ENCODE measurements around the gene TMEM247. TPM values are rescaled to one million over a fixed set of nuclear protein-coding genes. Genes with fewer than 3 reads are reported as not detected.
A peak's percentile ranks its signal among the peaks of the same experiment; 100 is the strongest.
"Not testable (repeated sequence)": the region's sequence is repeated elsewhere in the genome, so short reads cannot be mapped to it uniquely, and the experiment has no call there.

The TMEM247 gene
- total RNA-seq, 1 donor from 2014 or later, result not detected

- DNase-seq (ENCODE audit: missing footprints) (no peak), ATAC-seq (no peak)
- intact Hi-C loops (cut with DNase I), result loop anchor here (5.0 kb wide), 1 partner anchor 39 kb away; no protein-coding TSS in a partner anchor
Observed at GRCh38 chr2:46451131-46451711, 28.1 kb upstream of the TMEM247 start.

GRCh38 chr2:46456789-46457188 lies 22.6 kb upstream of the TMEM247 start:
- intact Hi-C loops (cut with DNase I), result no loop called here
- no peak for DNase-seq (ENCODE audit: missing footprints)
- no peak for ATAC-seq

GRCh38 chr2:46458763-46459500 lies 20.4 kb upstream of the TMEM247 start:
- intact Hi-C loops (cut with DNase I), result no loop called here
- DNase-seq (ENCODE audit: missing footprints), result no peak

GRCh38 chr2:46459694-46460093 lies 19.7 kb upstream of the TMEM247 start:
- no peak for ATAC-seq
- intact Hi-C loops (cut with DNase I), result loop anchor here (2.0 kb wide), 1 partner anchor 229 kb away; no protein-coding TSS in a partner anchor
- DNase-seq (ENCODE audit: missing footprints), result no peak

More at GRCh38 chr2:46458763-46459500, 20.4 kb upstream of the TMEM247 start:
- no peak for ATAC-seq

- peak; percentile 69 for ATAC-seq
- intact Hi-C loops (cut with DNase I), result loop anchor here (2.0 kb wide), 1 partner anchor 230 kb away; no protein-coding TSS in a partner anchor
- DNase-seq (ENCODE audit: missing footprints), result peak; percentile 86
Observed at GRCh38 chr2:46460241-46460921, 19.0 kb upstream of the TMEM247 start.

GRCh38 chr2:46461011-46461674 lies 18.2 kb upstream of the TMEM247 start:
- intact Hi-C loops (cut with DNase I), result loop anchor here (1.0 to 2.0 kb wide), 2 partner anchors 230 to 467 kb away; no protein-coding TSS in a partner anchor
- ATAC-seq (peak; percentile 65), DNase-seq (ENCODE audit: missing footprints) (peak; percentile 85)

GRCh38 chr2:46461709-46462171 lies 17.6 kb upstream of the TMEM247 start:
- intact Hi-C loops (cut with DNase I), result loop anchor here (1.0 to 2.0 kb wide), 3 partner anchors 231 to 467 kb away; no protein-coding TSS in a partner anchor
- DNase-seq (ENCODE audit: missing footprints) (no peak), ATAC-seq (peak; percentile 7)

- DNase-seq (ENCODE audit: missing footprints), result no peak
- intact Hi-C loops (cut with DNase I), result loop anchor here (1.0 kb wide), 1 partner anchor 452 kb away; no protein-coding TSS in a partner anchor
- ATAC-seq, result no peak
Observed at GRCh38 chr2:46462936-46463335, 16.4 kb upstream of the TMEM247 start.

GRCh38 chr2:46469116-46469515 lies 10.2 kb upstream of the TMEM247 start:
- DNase-seq (ENCODE audit: missing footprints) (no peak), ATAC-seq (no peak)
- intact Hi-C loops (cut with DNase I), result no loop called here

- no peak for ATAC-seq
- no peak for DNase-seq (ENCODE audit: missing footprints)
- intact Hi-C loops (cut with DNase I), result no loop called here
Observed at GRCh38 chr2:46469700-46470099, 9.7 kb upstream of the TMEM247 start.

GRCh38 chr2:46470114-46470628 lies 9.2 kb upstream of the TMEM247 start:
- no peak for DNase-seq (ENCODE audit: missing footprints)
- intact Hi-C loops (cut with DNase I), result no loop called here
- peak; percentile 57 for ATAC-seq

- ATAC-seq (no peak), DNase-seq (ENCODE audit: missing footprints) (no peak)
- intact Hi-C loops (cut with DNase I), result no loop called here
Observed at GRCh38 chr2:46471019-46471583, 8.3 kb upstream of the TMEM247 start.

GRCh38 chr2:46471697-46472096 lies 7.7 kb upstream of the TMEM247 start:
- intact Hi-C loops (cut with DNase I), result no loop called here
- DNase-seq (ENCODE audit: missing footprints) (no peak), ATAC-seq (no peak)

- ATAC-seq; intact Hi-C loops (cut with DNase I); DNase-seq (ENCODE audit: missing footprints): not testable (repeated sequence)
Observed at GRCh38 chr2:46472165-46472564, 7.2 kb upstream of the TMEM247 start.

- intact Hi-C loops (cut with DNase I); ATAC-seq; DNase-seq (ENCODE audit: missing footprints): not testable (repeated sequence)
Observed at GRCh38 chr2:46477462-46477861, 1.9 kb upstream of the TMEM247 start.

GRCh38 chr2:46477925-46478324 lies 1.4 kb upstream of the TMEM247 start:
- ATAC-seq, result no peak

GRCh38 chr2:46480562-46480961 lies 1.2 kb downstream of the TMEM247 start:
- intact Hi-C loops (cut with DNase I), result no loop called here
- no peak for ATAC-seq
- DNase-seq (ENCODE audit: missing footprints), result no peak

More at GRCh38 chr2:46477925-46478324, 1.4 kb upstream of the TMEM247 start:
- intact Hi-C loops (cut with DNase I), result no loop called here
- DNase-seq (ENCODE audit: missing footprints), result no peak

Measured in Right ventricle myocardium inferior (tissue), 1 donor.